Forelimb muscle (tissue), 1 donor: Measurements from ENCODE around the gene ANKS4B. TPM values are rescaled to one million over a fixed set of nuclear protein-coding genes. Genes with fewer than 3 reads are reported as not detected.
"Not testable (repeated sequence)": the region's sequence is repeated elsewhere in the genome, so short reads cannot be mapped to it uniquely, and the experiment has no call there.

Experiments used
- DNase-seq: peaks from one replicate; pipeline ENCODE4 v3.0.0-alpha.2; 2013; ENCODE audit warnings: low read depth
- polyA plus RNA-seq: library from polyadenylated mRNA; unstranded; fragments of 120-200 nt; gene quantifications from one replicate; pipeline ENCODE4 v1.2.1, GENCODE V29; 2013; ENCODE audit not compliant: insufficient read length

The ANKS4B gene, protein sequence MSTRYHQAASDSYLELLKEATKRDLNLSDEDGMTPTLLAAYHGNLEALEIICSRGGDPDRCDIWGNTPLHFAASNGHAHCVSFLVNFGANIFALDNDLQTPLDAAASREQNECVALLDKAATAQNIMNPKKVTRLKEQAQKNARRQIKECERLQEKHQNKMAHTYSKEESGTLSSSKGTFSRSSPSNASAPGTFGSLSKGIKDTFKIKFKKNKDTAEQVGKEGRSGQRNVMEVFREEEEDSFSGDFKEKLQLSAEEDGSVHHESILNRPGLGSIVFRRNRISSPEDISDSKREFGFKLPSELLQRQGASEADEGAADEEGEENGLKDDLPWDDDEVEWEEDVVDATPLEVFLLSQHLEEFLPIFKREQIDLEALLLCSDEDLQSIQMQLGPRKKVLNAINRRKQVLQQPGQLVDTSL
- not detected for polyA plus RNA-seq

DNA sequence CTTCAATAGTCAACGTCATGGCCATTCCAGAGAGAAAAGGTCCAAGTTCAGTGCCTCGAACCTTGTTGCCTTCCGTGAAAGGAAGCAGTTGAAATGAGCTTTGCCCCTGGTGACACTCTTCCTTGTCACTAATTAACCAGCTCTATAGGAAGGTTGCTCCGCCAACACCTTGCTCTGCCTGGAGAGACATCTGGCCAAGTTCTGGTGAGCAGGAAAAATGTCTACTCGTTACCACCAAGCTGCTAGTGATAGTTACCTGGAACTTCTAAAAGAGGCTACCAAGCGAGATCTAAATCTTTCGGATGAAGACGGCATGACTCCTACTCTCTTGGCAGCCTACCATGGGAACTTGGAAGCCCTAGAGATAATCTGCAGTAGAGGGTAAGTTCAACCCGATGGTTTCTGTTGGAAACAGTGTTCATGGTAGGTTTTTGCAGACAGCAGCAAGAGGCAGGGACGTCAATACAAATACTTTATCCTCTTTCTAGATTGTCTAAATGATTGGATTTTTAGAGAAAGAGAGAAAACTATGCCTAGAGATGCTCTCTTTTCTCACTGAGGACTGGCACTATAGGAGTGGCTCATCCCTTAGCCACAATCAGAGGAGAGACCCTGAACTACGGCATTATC lies at the start of gene ANKS4B:
ANKS4B (plus strand) TSS at position 179 of the 630 bp plus-strand sequence; CDS start at position 218, 39 bp downstream.
- DNase-seq: no peak

DNA sequence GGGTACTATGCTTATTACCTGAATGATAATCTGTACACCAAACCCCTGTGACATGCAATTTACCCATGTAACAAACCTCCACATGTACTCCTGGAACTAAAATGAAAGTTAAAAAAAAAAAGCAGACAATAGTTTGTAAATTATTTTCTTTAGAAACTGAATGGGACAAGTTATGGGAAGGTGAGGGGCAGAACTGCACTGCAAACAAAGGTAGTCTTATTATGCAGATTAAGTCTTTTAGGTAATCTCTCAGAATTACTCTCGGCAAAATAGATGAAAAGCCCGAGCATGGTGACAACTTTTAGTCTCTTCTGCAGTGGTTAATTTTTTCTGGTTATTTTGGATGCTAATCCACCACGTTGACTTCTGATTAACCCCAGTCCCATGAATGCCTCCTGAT lies 49.5 kb upstream of the ANKS4B start:
- no peak for DNase-seq

DNA sequence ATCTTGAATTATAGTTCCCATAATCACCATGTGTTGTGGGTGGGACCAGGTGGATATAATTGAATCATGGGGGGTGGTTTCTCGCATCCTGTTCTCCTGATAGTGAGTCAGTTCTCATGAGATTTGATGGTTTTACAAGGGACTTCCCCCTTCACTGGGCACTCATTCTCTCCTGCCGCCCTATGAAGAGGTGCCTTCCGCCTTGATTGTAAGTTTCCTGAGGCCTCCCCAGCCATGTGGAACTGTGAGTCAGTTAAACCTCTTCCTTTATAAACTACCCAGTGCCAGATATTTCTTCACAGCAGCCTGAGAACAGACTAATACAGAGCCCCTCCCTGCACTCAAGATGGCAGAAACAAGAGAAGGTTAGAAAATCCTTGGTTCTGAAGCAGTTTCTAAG lies 48.7 kb upstream of the ANKS4B start:
- no peak for DNase-seq

DNA sequence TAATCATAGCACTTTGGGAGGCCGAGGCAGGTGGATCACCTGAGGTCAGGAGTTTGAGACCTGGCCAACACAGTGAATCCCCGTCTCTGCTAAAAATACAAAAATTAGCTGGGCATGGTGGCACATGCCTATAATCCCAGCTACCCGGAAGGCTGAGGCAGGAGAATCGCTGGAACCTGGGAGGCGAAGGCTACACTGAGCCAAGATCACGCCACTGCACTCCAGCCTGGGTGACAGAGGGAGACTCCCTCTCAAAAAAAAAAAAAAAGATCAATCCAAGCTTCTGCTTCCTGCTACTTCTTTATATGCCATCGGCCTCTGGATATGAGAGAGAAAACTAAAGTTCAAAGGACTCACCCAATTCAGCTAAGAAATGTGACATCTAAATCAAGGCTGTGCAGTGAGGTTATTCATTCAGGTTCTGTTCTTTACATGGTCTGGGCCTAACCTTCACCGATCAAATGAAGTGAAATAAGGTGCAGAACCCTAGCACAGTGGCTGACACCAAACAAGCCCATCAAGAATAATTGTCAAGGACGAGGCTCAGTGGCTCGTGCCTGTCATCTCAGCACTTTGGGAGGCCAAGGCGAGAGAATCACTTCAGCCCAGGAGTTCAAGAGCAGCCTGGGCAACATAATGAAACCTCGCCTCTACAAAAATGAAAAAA lies 47.7 kb upstream of the ANKS4B start:
- no peak for DNase-seq

DNA sequence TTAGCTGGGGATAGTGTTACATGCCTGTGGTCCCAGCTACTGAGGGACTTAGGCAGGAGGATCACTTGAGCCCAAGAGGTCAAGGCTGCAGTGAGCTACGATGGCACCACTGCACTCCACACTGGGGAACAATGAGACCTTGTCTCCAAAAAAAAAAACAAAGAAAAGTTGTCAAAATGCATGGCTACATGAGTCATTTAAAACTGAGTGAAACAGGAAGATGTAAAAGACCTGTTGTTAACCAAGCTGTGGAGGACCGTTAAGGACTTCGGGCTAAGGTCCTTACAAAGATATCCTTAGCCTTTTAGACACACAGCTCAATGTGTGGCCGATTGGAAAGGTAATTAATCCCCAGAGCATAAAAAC lies 47.2 kb upstream of the ANKS4B start:
- no peak for DNase-seq

DNA sequence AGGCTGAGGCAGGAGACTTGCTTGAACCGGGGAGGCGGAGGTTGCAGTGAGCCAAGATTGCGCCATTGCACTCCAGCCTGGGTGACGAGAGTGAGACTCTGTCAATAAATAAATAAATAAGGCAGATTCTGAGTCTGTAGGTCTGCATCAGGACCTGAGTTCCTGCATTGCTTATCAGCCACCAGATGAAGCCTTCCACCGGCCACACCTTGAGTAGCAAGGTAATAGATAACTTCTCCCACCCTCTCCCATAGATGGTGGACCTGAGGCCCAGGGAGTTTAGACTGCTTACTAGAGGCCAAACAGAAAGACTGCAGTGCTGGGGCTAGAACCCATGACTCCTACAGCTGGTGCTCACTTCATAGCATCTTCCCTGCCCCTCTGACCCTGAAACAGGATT lies 44.2 kb upstream of the ANKS4B start:
- no peak for DNase-seq

DNA sequence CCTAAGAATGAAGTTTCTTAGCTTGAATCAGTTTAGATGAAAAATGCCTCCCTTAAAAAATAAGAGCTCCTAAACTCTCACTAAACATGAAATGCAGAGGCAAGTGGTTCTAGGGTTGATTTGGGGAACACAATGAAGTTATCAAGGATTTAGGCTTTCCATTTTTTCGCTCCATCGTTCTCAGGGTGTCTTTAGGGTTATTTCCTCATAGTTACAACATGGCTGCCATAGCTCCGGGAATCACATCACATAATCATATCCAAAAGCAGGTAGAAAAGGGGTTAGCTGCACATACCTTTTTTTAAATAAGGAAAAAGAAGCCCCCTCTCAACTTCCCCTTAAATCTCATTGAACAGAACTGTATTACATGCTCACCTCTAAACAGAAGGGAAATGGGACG lies 43.5 kb upstream of the ANKS4B start:
- no peak for DNase-seq

DNA sequence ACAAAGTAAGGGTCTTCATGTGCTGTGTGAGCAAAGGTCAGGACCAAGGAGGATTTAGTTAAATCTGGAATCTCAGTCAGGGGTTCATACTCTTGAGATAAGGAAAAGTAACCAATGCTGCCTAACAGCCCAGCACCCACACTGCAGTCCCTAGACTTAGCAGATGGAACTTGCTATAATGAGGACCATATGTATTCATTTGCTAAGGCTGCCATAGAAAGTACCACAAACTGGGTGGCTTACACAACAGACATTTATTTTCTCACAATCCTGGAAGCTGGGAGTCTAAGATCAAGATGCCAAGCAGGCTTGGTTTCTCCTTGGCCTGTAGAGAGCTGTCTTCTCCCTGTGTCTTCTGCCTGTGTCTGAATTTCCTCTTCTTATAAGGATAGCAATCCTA lies 42.9 kb upstream of the ANKS4B start:
- DNase-seq: no peak

DNA sequence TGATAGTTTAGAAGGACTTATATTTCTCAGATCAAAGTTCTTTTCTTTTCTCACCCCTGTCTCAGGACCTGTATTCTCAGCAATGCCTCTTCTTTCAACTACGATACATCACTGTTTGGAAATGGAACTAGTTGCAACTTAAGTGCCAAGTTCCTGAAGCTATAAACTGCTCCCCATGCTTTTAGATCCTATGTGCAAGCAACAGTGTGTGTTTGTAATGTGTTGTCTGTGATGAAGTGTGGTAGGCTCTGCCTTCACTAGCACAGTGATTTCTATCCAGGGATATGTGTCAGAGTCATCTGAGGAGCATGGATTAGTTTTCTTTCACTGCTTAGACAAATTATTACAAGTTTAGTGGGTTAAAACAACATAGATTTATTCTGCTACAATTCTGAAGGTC lies 40.5 kb upstream of the ANKS4B start:
- no peak for DNase-seq

DNA sequence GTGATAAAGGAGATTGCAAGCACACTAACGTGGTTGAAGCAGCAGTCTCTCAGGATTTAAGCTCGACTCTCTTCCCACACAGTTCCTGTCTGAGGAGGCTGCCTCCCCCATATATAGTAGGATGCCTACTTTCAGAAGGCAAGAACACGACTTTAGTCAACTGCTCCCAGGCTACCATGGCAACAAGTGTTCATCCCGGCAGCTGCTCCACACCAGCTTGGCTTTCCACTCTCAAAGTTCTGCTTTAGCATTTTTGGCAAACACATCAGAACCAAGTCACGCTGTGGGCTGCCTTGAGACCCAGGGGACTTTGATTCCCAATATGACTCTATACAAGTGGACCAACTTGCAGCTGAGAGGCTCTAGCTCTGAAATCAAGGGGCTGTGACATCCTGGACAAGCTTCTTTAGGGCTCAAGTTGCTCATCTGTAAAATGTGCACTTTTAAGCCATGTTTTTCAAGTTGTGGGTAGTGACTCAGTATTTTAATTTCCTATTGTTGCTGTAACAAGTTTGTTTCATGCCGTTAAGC lies 38.7 kb upstream of the ANKS4B start:
- DNase-seq: no peak

DNA sequence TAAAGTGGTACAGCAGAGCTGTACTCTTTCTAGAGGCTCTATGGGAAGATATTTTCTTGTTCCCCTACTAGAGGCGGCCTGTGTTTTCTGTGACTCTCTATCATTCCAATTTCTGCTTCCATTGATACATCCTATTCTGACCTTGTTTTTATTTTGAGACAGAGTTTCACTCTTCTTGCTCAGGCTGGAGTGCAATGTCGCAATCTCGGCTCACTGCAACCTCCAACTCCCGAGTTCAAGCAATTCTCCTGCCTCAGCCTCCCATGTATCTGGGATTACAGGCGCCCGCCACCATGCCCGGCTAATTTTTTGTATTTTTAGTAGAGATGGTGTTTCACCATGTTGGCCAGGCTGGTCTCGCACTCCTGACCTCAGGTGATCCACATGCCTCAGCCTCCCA lies 38.2 kb upstream of the ANKS4B start:
- DNase-seq: not testable (repeated sequence)

DNA sequence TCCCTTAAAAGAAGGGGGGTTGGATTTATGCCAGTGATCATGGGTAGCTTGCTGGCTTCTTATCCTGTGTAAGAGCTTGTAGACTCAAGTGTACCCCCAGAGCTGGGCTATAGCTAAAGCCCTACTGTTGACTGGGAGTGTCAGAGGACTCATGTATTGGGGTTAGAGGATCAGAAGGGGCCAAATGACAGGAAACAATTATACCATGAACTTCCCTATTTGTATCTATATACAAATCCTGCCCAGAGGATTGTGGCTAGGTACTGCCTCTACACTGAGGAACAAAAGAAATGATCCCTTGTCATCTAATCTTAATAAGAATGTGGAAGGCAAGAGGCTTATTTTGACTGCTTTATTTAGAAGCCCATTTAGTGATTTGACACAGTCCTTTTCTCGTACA lies 36.4 kb upstream of the ANKS4B start:
- DNase-seq: no peak

DNA sequence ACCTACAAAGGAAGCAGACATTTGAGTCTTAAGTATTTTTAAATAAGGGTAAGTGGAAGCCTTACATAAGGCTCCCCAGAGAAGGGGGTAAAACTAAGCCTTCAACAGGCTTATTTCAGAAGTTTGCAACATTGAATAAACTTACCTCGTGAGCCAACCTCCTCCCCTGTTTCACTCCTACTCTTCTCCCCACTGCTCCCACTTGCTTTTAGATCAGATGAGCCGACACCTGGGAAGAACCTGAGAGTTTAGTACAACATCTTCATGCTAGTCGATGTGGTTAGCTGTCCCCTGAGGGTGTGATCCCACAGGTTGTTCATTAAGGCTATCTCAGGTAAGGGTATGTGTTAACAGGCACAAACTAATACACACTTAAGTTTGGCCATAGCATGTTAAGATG lies 35.9 kb upstream of the ANKS4B start:
- DNase-seq: no peak

DNA sequence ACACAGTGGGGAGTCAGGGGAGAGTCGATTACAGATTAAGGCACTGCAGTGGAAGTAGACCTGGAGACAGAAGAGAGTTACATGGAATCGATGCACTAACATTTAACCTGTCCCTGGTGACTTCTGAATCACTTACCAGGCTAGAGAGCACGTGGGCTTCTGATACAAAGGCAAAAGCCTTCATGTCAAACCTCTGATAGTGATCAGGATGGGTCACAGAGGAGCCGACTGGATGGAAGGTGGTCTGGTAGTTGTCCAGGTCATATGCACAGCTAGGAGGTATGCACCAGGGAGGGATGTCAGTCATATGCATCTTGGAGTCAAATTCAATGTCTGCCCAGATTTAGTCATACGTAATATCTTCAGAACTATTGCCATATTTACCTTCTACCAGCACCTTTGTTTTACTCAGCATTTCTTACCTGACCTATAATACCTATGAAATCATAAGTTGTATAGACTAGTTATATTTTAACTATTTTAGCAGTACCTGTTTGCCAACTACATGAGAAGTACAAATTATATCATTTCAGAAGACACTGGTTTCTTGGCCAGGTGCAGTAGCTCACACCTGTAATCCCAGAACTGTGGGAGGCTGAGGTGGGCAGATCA lies 33.8 kb upstream of the ANKS4B start:
- no peak for DNase-seq

DNA sequence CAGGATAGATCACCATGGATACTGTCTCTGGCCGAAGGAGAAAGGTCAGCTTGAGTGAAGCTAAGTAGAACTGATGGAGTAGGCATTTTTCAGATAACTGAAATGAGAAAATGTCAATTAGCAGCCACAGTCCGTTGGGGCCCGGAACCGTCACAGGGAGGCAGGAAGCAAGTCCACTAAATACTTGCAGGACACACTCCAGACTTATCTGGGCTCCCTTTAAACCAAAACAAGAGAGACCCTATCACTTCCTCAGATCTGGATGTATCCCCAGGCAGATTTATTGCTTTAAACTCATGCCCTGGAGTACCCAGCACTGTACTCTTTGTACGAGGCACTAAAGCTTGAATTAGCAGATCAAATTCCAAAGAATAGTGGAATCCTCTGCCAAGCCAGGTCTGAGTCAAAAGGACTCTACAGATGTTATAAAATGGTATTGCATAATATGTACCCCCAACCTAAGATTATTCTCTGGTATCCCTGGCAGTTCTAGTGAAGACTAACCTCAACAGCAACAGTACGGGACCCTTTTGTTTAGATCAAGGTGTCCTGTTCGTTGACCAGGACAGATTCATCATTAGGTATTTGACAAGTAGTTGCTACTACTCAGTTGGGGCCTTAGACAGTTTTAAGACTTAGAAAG lies 30.2 kb upstream of the ANKS4B start:
- DNase-seq: no peak

DNA sequence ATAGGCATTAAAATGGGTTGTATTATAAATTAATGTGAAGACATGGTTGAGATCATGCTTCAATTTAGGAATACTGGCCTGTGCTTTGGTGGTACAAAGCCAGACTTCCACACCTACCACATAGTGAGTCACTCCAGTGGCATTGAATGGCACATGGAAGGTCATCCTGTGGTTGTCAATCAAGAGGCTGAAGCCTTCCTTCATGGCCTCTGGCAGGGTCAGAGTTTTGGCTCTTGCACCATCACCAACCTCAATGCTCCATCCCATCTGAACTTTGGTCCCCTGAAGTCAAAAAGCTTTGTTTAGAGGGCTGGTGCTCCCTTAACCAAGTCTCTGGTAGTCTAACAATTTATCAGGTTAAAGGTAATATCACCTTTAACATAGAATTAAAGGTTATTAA lies 28.2 kb upstream of the ANKS4B start:
- DNase-seq: no peak

DNA sequence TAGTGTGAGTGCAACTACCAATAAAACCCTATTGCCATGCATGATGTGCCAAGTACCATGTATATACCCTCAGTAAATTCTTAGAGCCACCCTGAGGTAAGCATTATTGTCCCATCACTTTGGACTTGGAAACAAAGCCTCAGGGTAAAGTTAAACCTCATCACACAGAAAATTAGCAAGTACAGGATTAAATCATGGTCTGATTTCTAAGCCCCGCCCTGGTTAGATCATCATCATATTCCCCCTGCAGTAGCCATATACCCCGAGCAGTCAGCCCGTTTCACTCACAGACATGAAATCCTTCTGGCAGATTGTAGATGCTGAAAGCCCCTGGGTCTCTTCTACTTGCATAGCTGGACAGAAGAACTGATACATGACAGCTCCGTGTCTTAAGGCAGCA lies 26.9 kb upstream of the ANKS4B start:
- DNase-seq: no peak

DNA sequence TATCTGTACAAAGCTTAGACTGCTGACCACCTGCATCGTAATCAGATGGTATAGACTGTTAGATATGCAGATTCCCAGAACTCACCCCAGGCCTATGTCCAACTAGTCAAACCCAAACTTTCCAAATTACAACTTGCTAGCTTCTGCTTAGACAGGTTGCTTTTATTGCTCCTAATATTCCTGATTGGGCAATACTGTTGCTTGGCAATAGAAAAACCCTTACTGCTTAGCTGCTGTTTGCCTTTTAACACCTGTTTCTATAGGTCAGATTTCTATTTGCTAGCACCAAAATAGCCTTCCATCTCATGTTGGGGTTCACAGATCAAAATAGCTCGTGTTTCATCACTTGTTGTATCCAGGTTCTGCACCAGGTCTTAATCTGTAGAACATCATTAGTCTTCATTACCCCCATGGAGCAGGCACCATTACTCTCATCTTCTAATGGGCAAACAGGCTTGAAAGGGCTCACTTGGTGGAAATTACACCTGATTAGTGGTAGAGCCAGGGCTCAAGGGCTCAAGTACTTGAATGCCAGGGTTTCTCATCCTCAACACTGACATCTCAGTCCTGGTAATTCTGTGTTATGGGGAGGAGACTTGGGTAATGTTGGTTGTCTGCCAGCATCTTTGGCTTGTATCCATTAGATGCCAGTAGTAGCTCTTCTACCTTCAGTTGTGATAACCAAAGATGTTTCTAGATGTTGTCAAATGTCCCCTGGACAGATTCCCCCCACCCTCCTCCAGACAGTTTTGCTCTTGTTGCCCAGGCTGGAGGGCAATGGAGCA lies 24.9 kb upstream of the ANKS4B start:
- DNase-seq: no peak

DNA sequence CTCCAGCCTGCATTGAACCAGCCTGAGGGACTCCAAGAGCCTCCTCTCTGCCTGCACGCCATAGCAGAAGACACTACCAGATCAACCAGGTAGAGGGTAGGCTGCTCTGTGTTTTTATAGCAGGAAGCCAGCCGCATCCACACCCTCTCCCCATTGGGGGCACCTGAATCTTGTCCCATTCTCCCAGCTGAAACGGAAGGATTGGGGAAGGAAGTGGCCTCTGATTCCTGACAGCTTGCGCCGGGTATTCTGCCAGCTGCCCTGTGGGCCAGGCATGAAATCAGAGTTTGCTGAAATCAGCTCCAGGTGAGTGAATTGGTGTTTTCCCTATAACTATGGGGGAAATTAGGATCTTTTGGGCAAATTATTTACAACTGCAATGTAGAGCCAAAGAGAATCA lies 22.0 kb upstream of the ANKS4B start, which contains the start of gene ZP2:
ZP2 (minus strand) TSS at position 89 of the 400 bp plus-strand sequence; CDS start at position 62, 27 bp downstream.
- no peak for DNase-seq

DNA sequence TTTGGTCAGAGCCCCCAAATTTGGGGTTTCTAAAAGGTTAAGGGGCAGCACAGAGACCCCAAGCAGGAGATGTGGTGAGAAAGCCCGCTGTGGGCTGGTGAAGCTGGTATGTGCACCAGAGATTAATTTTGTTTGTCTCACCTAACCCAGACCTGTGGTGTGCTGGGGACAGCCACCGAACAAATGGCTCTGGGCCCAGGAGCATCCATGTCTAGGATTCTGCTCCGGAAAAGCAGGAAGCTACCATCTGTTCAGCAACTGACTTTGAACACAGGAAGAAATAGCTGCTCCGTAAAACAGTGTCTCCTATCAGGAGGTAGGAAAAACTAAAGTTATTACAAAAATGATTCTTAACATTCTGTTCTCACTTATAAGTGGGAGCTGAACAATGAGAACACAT lies 19.4 kb upstream of the ANKS4B start:
- no peak for DNase-seq

DNA sequence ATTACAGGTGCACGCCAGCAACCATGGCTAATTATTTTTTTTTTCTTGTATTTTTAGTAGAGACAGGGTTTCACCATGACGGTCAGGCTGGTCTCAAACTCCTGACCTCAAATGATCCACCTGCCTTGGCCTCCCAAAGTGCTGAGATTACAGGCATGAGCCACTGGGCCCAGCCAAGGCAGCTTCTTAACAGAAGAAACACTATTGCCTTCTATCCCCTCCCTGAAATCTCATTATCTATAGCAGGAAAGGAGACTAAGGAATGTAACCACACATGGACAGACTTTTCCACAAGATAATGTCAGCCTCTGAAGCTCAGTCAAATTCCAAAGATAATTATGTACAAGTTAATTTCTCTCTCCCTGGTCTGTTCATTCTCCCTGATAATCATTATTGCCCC lies 16.4 kb upstream of the ANKS4B start:
- no peak for DNase-seq
